T47D (cell line): ENCODE measurements around the gene KCNJ2.

ENCODE experiments used
- DNase-seq, 2 experiments: peaks; one replicate each; pipeline versions ENCODE4 v3.0.0 to v3.0.0-alpha.2; 2011 to 2012; ENCODE audit warnings: low read depth in 1 of 2, low spot score in 1 of 2
- JUND ChIP-seq: IDR thresholded peaks from 2 replicates; pipeline ENCODE4 v1.6.1; 2012; ENCODE audit warnings: low read depth
- in situ Hi-C: cut with HindIII; loops from 2 replicates; pipeline ENCODE4 v1.10.0; 2016; ENCODE audit warnings: low sequenced_read_pairs, low pct_unique_long_range_greater_than_20kb

The KCNJ2 gene

GRCh38 chr17:70168977-70169708 lies at the start of gene KCNJ2:
Gene KCNJ2, plus strand, starts transcription at chr17:70169532. Its CDS starts 5,508 bp downstream, at chr17:70175040.
- TF ChIP-seq JUND: no peak
- no peak for DNase-seq
- in situ Hi-C loops: no loop called here

- in situ Hi-C loops: no loop called here
- TF ChIP-seq JUND: no peak
- no peak for DNase-seq
Observed at GRCh38 chr17:70119545-70119944, 49.8 kb upstream of the KCNJ2 start.

- no peak for TF ChIP-seq JUND
- no peak for DNase-seq
- in situ Hi-C loops: no loop called here
Observed at GRCh38 chr17:70119983-70120382, 49.3 kb upstream of the KCNJ2 start.

GRCh38 chr17:70120425-70120824 lies 48.9 kb upstream of the KCNJ2 start:
- in situ Hi-C loops: no loop called here
- DNase-seq: no peak
- no peak for TF ChIP-seq JUND

GRCh38 chr17:70121126-70121525 lies 48.2 kb upstream of the KCNJ2 start:
- DNase-seq: no peak
- no peak for TF ChIP-seq JUND
- in situ Hi-C loops: no loop called here

- TF ChIP-seq JUND: no peak
- no peak for DNase-seq
- in situ Hi-C loops: no loop called here
Observed at GRCh38 chr17:70123193-70123592, 46.1 kb upstream of the KCNJ2 start.

GRCh38 chr17:70124723-70125122 lies 44.6 kb upstream of the KCNJ2 start:
- DNase-seq: no peak
- in situ Hi-C loops: no loop called here
- TF ChIP-seq JUND: no peak

GRCh38 chr17:70127221-70127873 lies 42.0 kb upstream of the KCNJ2 start:
- peak in 1 of 2 experiments; percentile 62 for DNase-seq
- in situ Hi-C loops: no loop called here
- TF ChIP-seq JUND: no peak

GRCh38 chr17:70128727-70129238 lies 40.5 kb upstream of the KCNJ2 start:
- no peak for TF ChIP-seq JUND
- DNase-seq: no peak
- in situ Hi-C loops: no loop called here

GRCh38 chr17:70130289-70130688 lies 39.0 kb upstream of the KCNJ2 start:
- no peak for DNase-seq
- no peak for TF ChIP-seq JUND
- in situ Hi-C loops: no loop called here

- TF ChIP-seq JUND: no peak
- in situ Hi-C loops: no loop called here
Observed at GRCh38 chr17:70132505-70132904, 36.8 kb upstream of the KCNJ2 start.

GRCh38 chr17:70134042-70134441 lies 35.3 kb upstream of the KCNJ2 start:
- in situ Hi-C loops: no loop called here
- DNase-seq: no peak
- no peak for TF ChIP-seq JUND

More at GRCh38 chr17:70132505-70132904, 36.8 kb upstream of the KCNJ2 start:
- DNase-seq: no peak

- DNase-seq: no peak
- TF ChIP-seq JUND: no peak
- in situ Hi-C loops: no loop called here
Observed at GRCh38 chr17:70134777-70135176, 34.6 kb upstream of the KCNJ2 start.
